HT-29 (cell line): Measurements from ENCODE around the gene VPS8. TPM values are rescaled to one million over a fixed set of nuclear protein-coding genes. Genes with fewer than 3 reads are reported as not detected.

Experiments
- DNase-seq: peaks from one replicate; pipeline ENCODE4 v3.0.0-alpha.2; 2015; ENCODE audit warnings: low spot score
- total RNA-seq: library from RNA; depleted of rRNA; stranded (reverse); fragments of >200 nt; shearing (Covaris generic); gene quantifications from 2 replicates; pipeline ENCODE4 v1.2.3, GENCODE V29; 2014

Gene VPS8
- total RNA-seq, 1 experiment from 2014 or later: 11.7 TPM

- DNase-seq: no peak
These were observed 27.1 kb upstream of the VPS8 start for GRCh38 chr3:184784731-184785500.

GRCh38 chr3:184785890-184786279 lies 26.1 kb upstream of the VPS8 start:
- no peak for DNase-seq

GRCh38 chr3:184786280-184786941 lies 25.6 kb upstream of the VPS8 start:
- no peak for DNase-seq

GRCh38 chr3:184788751-184789150 lies 23.2 kb upstream of the VPS8 start:
- DNase-seq: no peak

- no peak for DNase-seq
These were observed 22.5 kb upstream of the VPS8 start for GRCh38 chr3:184789314-184789998.

GRCh38 chr3:184791171-184791570 lies 20.8 kb upstream of the VPS8 start:
- DNase-seq: no peak

- DNase-seq: no peak
These were observed 16.3 kb upstream of the VPS8 start for GRCh38 chr3:184795522-184796190.

GRCh38 chr3:184796551-184796950 lies 15.4 kb upstream of the VPS8 start:
- DNase-seq: no peak

- DNase-seq: no peak
These were observed 15.0 kb upstream of the VPS8 start for GRCh38 chr3:184796954-184797353.

- DNase-seq: no peak
These were observed 13.8 kb upstream of the VPS8 start for GRCh38 chr3:184798120-184798519.

- DNase-seq: no peak
These were observed 11.5 kb upstream of the VPS8 start for GRCh38 chr3:184800349-184800930.

- DNase-seq: no peak
These were observed 10.7 kb upstream of the VPS8 start for GRCh38 chr3:184801241-184801785.

- DNase-seq: no peak
These were observed 9.8 kb upstream of the VPS8 start for GRCh38 chr3:184802150-184802549.

- no peak for DNase-seq
These were observed 7.2 kb upstream of the VPS8 start for GRCh38 chr3:184804801-184805200.

GRCh38 chr3:184805351-184806038 lies 6.5 kb upstream of the VPS8 start:
- peak; percentile 54 for DNase-seq

GRCh38 chr3:184806567-184807271 lies 5.2 kb upstream of the VPS8 start:
- no peak for DNase-seq

- DNase-seq: no peak
These were observed 4.4 kb upstream of the VPS8 start for GRCh38 chr3:184807549-184807948.

GRCh38 chr3:184808021-184808420 lies 3.9 kb upstream of the VPS8 start:
- no peak for DNase-seq

- no peak for DNase-seq
These were observed 1.8 kb upstream of the VPS8 start for GRCh38 chr3:184810146-184810545.

- DNase-seq: no peak
These were observed 932 bp upstream of the VPS8 start for GRCh38 chr3:184811034-184811433.
